Smooth muscle cell of bladder (primary cell): ENCODE results near the gene COA1. TPM values are rescaled to one million over a fixed set of nuclear protein-coding genes. Genes with fewer than 3 reads are reported as not detected.

ENCODE experiments used
- total RNA-seq: library from RNA; depleted of rRNA; stranded (reverse); fragments of >200 nt; gene quantifications from 2 replicates; pipeline ENCODE4 v1.2.3, GENCODE V29; 2014

The COA1 gene
- 31.7 and 34.8 TPM in 2 replicates for total RNA-seq

GRCh38 chr7:43729214-43729923 is at the start of gene COA1:
Gene COA1 (minus strand): TSS chr7:43729523. CDS start chr7:43648614, 80,909 bp downstream.

GRCh38 chr7:43758029-43758821 is 28.9 kb upstream of the COA1 start, which contains the start of gene BLVRA:
Gene BLVRA (plus strand): TSS chr7:43758680. CDS start chr7:43771159, 12,479 bp downstream.

Other genes starting within 250 kb of the COA1 start
- gene STK17A, start 146.4 kb downstream of the COA1 start, total RNA-seq = 19.5 and 25.0 TPM in 2 replicates
- gene BLVRA, start 29.2 kb upstream of the COA1 start, total RNA-seq = 39.0 and 47.0 TPM in 2 replicates
- 97.3 and 98.0 TPM in 2 replicates for gene MRPS24, start 140.0 kb upstream of the COA1 start, total RNA-seq
- gene URGCP, start 177.1 kb upstream of the COA1 start, total RNA-seq = 22.9 and 25.2 TPM in 2 replicates
- 4.1 and 8.9 TPM in 2 replicates for gene UBE2D4, start 196.9 kb upstream of the COA1 start, total RNA-seq